GM19324 (cell line): Measurements from ENCODE around the gene PHACTR4.
"Not testable (repeated sequence)": the region's sequence is repeated elsewhere in the genome, so short reads cannot be mapped to it uniquely, and the experiment has no call there.

ENCODE experiments used
- ATAC-seq: cut with Tn5 transposase; IDR thresholded peaks from one replicate; pipeline ENCODE4 v1.9.1; 2021; ENCODE audit warnings: mild to moderate bottlenecking, moderate library complexity; ENCODE audit not compliant: unreplicated experiment, low FRiP score

Gene PHACTR4

GRCh38 chr1:28482138-28482537 is 112.6 kb downstream of the PHACTR4 start:
- ATAC-seq, result no peak

GRCh38 chr1:28482702-28483101 is 113.2 kb downstream of the PHACTR4 start:
- ATAC-seq, result no peak

GRCh38 chr1:28494737-28495136 is 125.2 kb downstream of the PHACTR4 start:
- no peak for ATAC-seq

GRCh38 chr1:28499553-28499952 is 130.0 kb downstream of the PHACTR4 start:
- no peak for ATAC-seq

- ATAC-seq, result no peak
These were observed 132.4 kb downstream of the PHACTR4 start for GRCh38 chr1:28501925-28502324.

- no peak for ATAC-seq
These were observed 133.6 kb downstream of the PHACTR4 start for GRCh38 chr1:28503117-28503516.

DNA sequence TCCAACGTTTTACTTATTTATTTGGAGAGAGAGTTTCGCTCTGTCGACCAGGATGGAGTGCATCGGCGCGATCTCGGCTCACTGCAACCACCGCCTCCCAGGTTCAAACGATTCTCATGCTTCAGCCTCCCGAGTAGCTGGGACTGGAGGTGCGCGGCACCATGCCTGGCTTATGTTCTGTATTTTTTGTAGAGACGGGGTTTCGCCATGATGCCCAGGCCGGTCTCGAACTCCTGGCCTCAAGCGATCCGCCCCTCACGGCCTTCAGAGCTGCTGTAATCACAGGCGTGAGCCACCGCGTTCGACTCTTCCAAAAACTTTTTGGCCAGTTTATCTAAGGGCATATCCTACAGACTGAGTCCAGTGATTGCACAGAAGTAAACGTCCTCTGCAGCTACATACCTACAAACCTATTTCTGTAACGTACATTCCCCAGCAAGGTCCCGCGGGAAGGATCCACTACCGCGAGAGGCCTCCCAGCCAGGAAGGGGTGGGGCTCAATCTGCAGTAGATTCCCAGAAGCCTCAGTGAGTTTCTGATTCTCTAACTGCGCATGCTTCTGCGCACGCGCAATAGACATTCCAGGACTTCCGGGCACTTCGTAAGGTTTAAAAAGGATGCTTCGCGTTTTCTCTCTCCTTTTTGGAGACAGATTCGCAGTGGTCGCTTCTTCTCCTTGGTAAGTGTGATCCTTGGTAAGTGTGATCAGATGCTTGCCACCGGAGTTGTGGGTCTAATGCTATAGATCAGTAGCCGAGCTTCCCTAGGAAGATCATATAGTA is 136.1 kb downstream of the PHACTR4 start, which contains the start of gene RCC1:
Gene RCC1 (plus strand): TSS at position 638 of the 782 bp plus-strand sequence. CDS start 23,824 bp downstream, outside the sequence.
- peak; percentile 85 for ATAC-seq

- ATAC-seq, result no peak
These were observed 137.3 kb downstream of the PHACTR4 start for GRCh38 chr1:28506907-28507246.

DNA sequence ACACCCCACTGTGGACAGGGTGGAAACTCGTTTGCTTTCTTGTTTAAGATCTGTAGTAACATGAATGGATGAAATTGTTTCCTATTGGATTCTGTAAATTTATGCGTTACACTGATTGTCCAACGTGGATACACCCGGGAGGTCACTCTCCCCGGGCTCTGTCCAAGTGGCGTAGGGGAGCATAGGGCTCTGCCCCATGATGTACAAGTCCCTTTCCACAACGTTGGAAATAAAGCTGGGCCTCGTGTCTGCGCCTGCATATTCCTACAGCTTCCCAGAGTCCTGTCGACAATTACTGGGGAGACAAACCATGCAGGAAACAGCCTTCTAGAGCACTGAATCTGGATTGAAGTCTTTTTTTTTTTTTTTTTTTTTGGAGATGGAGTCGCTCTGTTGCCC is 137.7 kb downstream of the PHACTR4 start:
- ATAC-seq, result no peak

- ATAC-seq, result no peak
These were observed 138.3 kb downstream of the PHACTR4 start for GRCh38 chr1:28507646-28508434.

DNA sequence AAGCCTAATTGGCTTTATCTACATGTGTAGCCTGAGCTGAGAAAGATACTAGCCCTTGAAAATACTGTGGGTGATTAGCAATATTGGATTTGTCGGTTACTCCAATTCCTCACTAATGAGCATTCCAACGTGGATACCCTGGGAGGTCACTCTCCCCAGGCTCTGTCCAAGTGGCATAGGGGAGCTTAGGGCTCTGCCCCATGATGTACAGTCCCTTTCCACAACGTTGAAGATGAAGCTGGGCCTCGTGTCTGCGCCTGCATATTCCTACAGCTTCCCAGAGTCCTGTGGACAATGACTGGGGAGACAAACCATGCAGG is 138.9 kb downstream of the PHACTR4 start:
- no peak for ATAC-seq

DNA sequence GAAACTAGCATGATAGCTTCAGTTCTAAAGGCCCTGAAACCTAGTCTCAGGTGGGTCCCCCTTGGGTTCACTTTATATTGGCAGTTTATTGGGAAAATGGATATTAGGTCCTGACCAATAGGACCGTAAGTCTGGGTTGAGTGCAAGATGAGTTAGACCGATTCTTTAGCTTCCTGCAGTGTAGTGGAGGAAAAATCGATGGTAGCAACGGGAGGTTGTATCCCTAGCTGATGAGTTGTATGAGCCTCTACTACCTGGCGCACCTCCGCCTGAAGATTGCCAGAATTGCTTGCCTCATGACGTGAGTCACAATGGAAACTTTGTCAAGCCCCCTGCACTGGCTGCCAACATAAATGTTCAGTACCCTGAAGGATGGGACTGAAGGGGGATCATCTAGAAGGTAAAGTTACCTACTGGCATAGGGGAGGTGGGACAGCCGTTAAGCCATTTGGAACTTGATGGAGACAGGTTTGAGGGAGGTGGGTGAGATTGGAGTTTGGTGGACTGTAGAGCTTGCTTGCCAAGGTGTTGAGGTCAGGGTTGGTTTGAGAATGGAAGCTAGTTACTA is 140.2 kb downstream of the PHACTR4 start:
- ATAC-seq, result no peak

DNA sequence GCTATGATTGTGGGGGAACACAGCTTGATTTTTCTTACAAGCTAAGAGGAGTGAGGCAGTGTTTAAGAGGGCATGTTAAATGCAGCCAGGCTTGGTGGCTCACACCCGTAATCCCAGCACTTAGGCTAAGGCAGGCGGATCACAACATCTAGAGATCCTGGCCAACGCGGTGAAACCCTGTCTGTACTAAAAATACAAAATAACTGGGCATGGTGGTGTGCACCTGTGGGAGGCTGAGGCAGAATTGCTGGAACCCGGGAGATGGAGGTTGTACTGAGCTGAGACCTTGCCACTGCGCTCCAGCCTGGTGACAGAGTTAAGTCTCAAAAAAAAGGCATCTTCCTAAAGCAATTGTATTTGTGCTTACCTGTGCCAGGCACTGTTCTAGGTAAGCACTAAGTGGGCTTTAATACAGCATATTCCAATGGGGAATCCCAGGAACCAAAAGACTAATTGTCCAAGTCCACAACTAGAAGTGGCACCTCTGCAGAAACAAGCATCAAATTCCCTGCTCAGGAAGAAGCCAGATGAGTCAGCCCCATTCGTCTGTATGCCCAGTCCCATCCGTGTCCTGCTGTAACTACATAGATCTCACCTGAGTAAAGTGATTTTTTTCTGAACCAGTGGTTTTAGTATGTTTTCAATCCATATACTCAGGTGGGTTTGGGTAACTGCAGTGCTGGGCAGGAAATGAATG is 140.9 kb downstream of the PHACTR4 start:
- ATAC-seq, result no peak

DNA sequence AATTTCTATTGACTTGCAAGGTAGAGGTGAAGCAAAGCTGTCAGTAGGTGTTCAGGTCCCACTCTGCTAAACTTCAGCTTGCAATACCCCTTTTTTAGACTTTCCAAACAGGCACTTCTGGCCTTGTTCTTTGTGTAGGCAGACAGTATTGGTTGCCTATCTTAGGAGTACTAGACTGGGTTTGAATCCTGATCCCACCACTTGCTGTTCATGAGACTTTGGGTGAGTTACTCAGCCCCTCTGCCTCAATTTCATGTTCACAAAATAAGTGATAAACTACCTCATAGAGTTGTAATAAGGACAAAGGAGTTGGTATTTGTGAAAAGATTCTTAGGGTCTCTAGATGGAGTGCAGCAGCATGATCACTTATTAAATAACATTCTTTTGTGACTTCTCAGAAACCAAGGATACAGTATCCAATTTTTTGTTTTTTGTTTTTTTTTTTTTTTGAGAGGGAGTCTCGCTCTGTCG is 141.5 kb downstream of the PHACTR4 start:
- ATAC-seq, result no peak

GRCh38 chr1:28512058-28512611 is 142.6 kb downstream of the PHACTR4 start:
- ATAC-seq, result no peak

GRCh38 chr1:28514445-28514933 is 144.9 kb downstream of the PHACTR4 start:
- ATAC-seq, result not testable (repeated sequence)

GRCh38 chr1:28516518-28516956 is 147.0 kb downstream of the PHACTR4 start:
- ATAC-seq, result no peak

DNA sequence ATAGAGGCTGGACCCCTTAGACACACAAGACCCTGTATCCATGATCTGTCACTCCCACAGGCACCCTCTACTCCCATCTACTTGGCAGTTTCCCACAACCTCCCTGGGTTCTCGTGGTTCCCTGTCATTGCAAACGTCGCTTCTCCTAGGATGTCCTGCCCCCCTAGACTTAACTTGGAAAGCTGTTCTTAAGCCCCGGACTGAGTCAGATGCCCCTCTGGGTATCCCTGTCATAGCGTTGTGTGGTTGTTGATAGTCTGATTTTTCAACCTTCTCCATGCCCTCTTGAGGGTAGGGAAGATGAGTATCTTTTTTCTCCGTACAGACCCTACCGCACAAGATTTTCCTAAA is 148.1 kb downstream of the PHACTR4 start:
- ATAC-seq, result no peak

DNA sequence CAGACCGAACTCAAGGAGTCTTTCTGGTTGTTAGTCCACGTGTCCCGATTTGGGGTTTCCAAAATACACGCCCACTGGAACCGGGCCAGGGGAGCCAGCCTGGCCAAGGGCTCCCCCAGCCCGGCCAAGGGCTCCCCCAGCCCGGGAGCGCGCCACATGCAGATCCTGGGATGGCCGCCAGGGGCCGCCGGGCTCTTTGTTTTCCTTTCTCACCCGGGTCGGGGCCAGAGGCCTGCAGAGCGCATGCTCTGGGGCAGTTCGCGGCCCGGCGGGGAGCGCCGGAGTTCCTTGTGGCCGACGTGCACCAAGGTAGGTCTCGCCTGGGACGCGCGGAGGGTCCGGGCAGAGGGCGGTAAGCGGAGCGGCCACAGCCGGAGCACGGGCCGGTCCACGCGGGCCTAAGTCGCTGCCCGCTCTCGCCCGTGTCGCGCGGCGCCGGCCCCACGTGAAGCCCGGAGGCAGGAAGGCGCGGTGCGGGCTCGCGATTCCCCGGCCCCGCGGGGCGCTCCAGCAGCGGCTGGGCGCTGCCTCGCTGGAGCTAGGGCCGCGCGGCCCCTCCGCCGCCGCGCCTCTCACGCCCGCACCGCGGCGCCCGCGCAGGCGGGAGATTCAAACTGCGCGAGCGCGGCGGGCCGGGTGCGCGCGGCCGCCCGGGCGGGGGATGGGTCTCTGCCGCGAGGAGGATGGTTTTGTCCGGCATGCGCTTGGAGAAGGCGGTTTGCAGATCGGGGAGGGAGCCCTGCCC is 148.6 kb downstream of the PHACTR4 start:
- peak; percentile 81 for ATAC-seq
